GM21423 (cell line): ENCODE measurements around the gene THBS4.

Experiments
- ATAC-seq: cut with Tn5 transposase; IDR thresholded peaks from one replicate; pipeline ENCODE4 v1.9.1; 2021; ENCODE audit warnings: mild to moderate bottlenecking, moderate library complexity; ENCODE audit not compliant: unreplicated experiment

Gene THBS4

GRCh38 chr5:80043187-80043586 is 8.0 kb downstream of the THBS4 start:
- ATAC-seq: no peak

- ATAC-seq: no peak
Measured at GRCh38 chr5:80048084-80048780, 13.1 kb downstream of the THBS4 start.

- ATAC-seq: no peak
Measured at GRCh38 chr5:80052464-80052863, 17.3 kb downstream of the THBS4 start.

- ATAC-seq: no peak
Measured at GRCh38 chr5:80054682-80055081, 19.5 kb downstream of the THBS4 start.

- ATAC-seq: no peak
Measured at GRCh38 chr5:80055491-80056170, 20.5 kb downstream of the THBS4 start.

GRCh38 chr5:80057099-80057498 is 22.0 kb downstream of the THBS4 start:
- ATAC-seq: no peak

- ATAC-seq: no peak
Measured at GRCh38 chr5:80057921-80058320, 22.8 kb downstream of the THBS4 start.

GRCh38 chr5:80059354-80059980 is 24.3 kb downstream of the THBS4 start:
- ATAC-seq: no peak

GRCh38 chr5:80060966-80061365 is 25.8 kb downstream of the THBS4 start:
- ATAC-seq: no peak

GRCh38 chr5:80061547-80061946 is 26.4 kb downstream of the THBS4 start:
- no peak for ATAC-seq

GRCh38 chr5:80064124-80064523 is 29.0 kb downstream of the THBS4 start:
- no peak for ATAC-seq

GRCh38 chr5:80067016-80067415 is 31.9 kb downstream of the THBS4 start:
- no peak for ATAC-seq

- ATAC-seq: no peak
Measured at GRCh38 chr5:80067531-80068245, 32.5 kb downstream of the THBS4 start.

GRCh38 chr5:80068246-80068636 is 33.1 kb downstream of the THBS4 start:
- no peak for ATAC-seq

- ATAC-seq: no peak
Measured at GRCh38 chr5:80068775-80069174, 33.6 kb downstream of the THBS4 start.

- ATAC-seq: no peak
Measured at GRCh38 chr5:80069251-80069800, 34.2 kb downstream of the THBS4 start.

- ATAC-seq: no peak
Measured at GRCh38 chr5:80069918-80070318, 34.8 kb downstream of the THBS4 start.

GRCh38 chr5:80070338-80071056 is 35.3 kb downstream of the THBS4 start:
- no peak for ATAC-seq

- no peak for ATAC-seq
Measured at GRCh38 chr5:80071510-80072021, 36.4 kb downstream of the THBS4 start.
